ENCODE results near the gene C19orf12. TPM values are rescaled to one million over a fixed set of nuclear protein-coding genes. Genes with fewer than 3 reads are reported as not detected.

C19orf12 gene
- total RNA-seq, 1 experiment from 2014 or later = 15.5 TPM

- H3K36me3 Mint-ChIP-seq = no peaks in the 10 kb centered on the region
- POLR2A ChIA-PET = no interaction called here
- TF ChIP-seq ERG (CRISPR knock-in tag; IDR thresholded peaks at IDR 0.05) = no peak
- no peak for TF ChIP-seq FOXK1 (CRISPR knock-in tag; IDR thresholded peaks at IDR 0.05)
- no peak for TF ChIP-seq ZSCAN18 (CRISPR knock-in tag; IDR thresholded peaks at IDR 0.05)
- no peak for TF ChIP-seq TEAD4 (CRISPR knock-in tag; IDR thresholded peaks at IDR 0.05)
- TF ChIP-seq IRF1 (CRISPR knock-in tag; IDR thresholded peaks at IDR 0.05) = no peak
- no peak for TF ChIP-seq GABPB1 (CRISPR knock-in tag; IDR thresholded peaks at IDR 0.05)
- no peak for TF ChIP-seq PRRX2 (CRISPR knock-in tag; IDR thresholded peaks at IDR 0.05)
- no peak for TF ChIP-seq ZNF281 (CRISPR knock-in tag; IDR thresholded peaks at IDR 0.05)
- no peak for TF ChIP-seq FOXJ3 (CRISPR knock-in tag; IDR thresholded peaks at IDR 0.05; ENCODE audit: borderline replicate concordance)
- TF ChIP-seq PRDM15 (CRISPR knock-in tag; IDR thresholded peaks at IDR 0.05) = no peak
- TF ChIP-seq ZNF416 (CRISPR knock-in tag; IDR thresholded peaks at IDR 0.05) = no peak
- no peak for TF ChIP-seq ZNF512 (CRISPR knock-in tag; IDR thresholded peaks at IDR 0.05; ENCODE audit: borderline replicate concordance)
- no peak for TF ChIP-seq CDX4 (CRISPR knock-in tag; IDR thresholded peaks at IDR 0.05; ENCODE audit: borderline replicate concordance)
- TF ChIP-seq TEAD1 (CRISPR knock-in tag; IDR thresholded peaks at IDR 0.05) = no peak
- no peak for DNase-seq (ENCODE audit: low spot score)
- no peaks in the 10 kb centered on the region for H3K4me1 Mint-ChIP-seq
- H3K27ac Mint-ChIP-seq = no peak overlapping the region
- no peaks in the 10 kb centered on the region for H3K9me3 Mint-ChIP-seq
- H3K27me3 Mint-ChIP-seq (ENCODE audit: low read depth) = no peaks in the 10 kb centered on the region
- CTCF ChIA-PET = interaction anchor here (0.6 to 1.2 kb wide), 5 partner anchors 11 to 124 kb away, joined by 3 to 5 read pairs (median 3); partner anchors contain the start of gene PLEKHF1
- ATAC-seq = no peak
- H3K4me3 Mint-ChIP-seq = no peak overlapping the region
Observed at GRCh38 chr19:29748996-29749849, 34.2 kb upstream of the C19orf12 start.
